ENCODE measurements around the gene PNKD.
A peak's percentile ranks its signal among the peaks of the same experiment; 100 is the strongest.
"Not testable (repeated sequence)": the region's sequence is repeated elsewhere in the genome, so short reads cannot be mapped to it uniquely, and the experiment has no call there.

Gene PNKD

DNA sequence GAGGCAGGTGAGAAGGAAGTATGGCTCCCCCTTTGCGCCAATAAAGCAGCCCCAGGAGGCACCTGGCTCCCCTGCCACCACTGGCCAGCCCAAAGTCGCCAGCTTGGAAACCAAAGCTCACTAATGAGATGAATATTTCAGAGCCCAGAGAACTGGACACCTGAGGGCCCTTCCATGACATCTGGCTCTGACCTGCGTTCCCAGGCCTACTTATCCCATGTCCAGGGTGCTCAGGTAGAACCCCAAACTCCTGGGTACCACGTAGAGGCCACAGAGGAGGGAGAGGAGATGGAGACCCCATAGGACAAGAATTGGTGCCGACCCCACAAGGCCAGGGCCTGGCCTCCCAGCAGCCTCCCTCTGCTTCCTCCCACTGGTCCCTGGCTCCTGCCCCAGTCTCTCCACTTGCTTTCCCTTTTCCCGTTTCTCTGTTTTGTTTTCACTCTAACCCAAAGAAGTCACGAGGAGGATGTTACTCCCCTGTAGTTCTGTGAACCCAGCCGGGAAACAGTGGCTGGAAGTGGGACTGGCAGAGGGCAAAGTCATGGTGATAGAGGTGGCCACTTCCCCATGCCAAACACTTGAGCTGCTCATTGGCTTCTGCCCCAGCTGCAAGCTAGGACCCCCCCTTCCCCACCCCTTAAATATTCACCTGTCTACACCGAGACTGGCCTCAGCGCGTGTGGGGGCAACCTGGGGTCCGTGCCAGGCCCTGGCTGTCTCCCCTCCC is 21.2 kb downstream of the PNKD start:
- FAIRE-seq, result no peak
- DNase-seq (ENCODE audit: low spot score), result no peak

DNA sequence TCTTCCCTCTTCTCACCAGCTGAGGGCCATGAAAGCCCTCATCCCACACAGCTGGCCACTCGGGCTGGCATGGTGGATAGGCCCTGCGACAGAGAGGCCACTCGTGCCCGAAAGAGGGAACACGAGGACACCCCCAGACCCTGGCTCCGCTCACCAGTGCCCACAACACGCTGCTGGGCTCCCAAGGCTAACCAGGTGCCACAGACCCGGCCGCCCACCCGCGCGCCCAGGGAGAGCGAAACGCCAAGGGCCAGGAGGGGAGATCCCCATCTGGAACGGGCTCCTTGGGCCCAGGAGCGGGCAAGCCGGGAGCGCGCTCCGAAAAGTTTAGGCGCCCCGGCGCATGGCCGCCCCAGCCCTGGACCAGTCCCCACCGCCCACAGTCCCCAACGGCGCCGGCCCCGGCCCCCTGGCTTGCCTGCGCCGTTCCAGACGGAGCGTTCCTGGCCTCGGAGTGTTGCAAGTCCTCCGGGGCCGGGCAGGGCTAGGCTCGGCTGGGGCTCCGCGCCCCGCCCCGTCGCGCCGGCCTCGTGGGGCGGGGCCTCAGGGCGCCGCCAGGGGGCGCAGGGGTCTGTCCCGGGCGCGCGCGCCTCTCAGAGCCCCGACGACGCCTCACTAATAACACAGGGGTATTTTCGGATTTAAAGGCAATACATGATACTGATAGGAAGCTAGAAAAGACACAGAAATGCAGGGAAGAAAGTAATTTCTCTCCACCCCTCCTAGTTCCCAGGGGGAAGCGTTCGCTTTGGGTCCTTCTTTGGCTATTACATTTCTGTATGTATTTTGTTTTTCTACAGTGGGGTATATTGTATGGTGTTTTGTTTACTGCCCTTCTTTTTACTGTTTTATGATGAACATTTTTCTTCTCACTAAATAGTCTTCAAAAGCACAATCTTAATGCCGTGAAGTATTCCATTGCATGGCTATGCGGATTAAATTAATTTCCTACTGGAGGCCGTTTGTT is 22.0 kb downstream of the PNKD start, which contains the start of gene TMBIM1:
TSS of gene TMBIM1 (minus strand) at position 456 of the 967 bp plus-strand sequence. CDS start 10,362 bp downstream, outside the sequence.
- DNase-seq (ENCODE audit: low spot score) (peak; percentile 38), FAIRE-seq (no peak)

- DNase-seq (ENCODE audit: low spot score) (no peak), FAIRE-seq (no peak)
Measured at GRCh38 chr2:218293715-218294429, 23.6 kb downstream of the PNKD start.

GRCh38 chr2:218294430-218295022 is 24.2 kb downstream of the PNKD start:
- no peak for DNase-seq (ENCODE audit: low spot score)
- no peak for FAIRE-seq

DNA sequence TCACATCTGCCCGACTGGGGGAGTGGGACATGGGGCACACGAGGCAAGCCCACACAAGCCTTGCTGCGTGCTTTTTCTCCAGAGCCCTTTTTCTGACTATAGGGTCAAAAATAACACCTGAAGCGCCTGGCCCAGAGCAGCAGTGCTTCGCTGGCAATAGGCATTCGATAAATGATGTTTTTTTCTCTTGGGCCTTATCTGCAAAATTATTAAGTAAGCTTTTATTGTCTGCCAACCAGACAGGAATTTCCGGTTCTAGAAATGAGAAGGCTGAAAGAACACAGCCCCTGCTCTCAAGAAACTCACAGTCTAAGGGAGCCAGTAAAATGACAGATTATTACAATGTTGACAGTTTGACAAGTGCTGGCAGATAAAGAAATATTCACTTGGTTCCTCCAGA is 24.7 kb downstream of the PNKD start:
- DNase-seq (ENCODE audit: low spot score), result no peak
- no peak for FAIRE-seq

DNA sequence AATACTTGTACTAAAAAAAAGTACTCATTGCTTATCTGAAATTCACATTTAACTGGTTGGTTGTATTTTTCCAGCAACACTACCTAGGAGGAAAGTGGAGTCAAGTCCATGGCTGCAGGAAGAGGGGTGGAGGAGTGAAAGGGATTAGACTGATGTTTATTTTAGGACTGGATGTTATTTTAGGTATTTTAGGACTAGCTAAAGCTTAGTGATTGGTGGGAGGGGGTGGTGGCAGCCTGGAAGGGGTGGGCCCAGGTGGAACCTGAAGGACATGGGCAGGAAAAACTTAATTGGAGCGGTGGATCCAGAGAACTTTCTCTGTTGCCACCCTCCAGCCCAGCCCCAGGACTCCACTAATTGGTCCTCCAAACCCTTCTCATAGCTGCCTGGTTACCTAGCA is 25.9 kb downstream of the PNKD start:
- no peak for FAIRE-seq

GRCh38 chr2:218296847-218297246 is 26.5 kb downstream of the PNKD start:
- DNase-seq (ENCODE audit: low spot score) (no peak), FAIRE-seq (no peak)

More for the DNA sequence above, 25.9 kb downstream of the PNKD start:
- no peak for DNase-seq (ENCODE audit: low spot score)

DNA sequence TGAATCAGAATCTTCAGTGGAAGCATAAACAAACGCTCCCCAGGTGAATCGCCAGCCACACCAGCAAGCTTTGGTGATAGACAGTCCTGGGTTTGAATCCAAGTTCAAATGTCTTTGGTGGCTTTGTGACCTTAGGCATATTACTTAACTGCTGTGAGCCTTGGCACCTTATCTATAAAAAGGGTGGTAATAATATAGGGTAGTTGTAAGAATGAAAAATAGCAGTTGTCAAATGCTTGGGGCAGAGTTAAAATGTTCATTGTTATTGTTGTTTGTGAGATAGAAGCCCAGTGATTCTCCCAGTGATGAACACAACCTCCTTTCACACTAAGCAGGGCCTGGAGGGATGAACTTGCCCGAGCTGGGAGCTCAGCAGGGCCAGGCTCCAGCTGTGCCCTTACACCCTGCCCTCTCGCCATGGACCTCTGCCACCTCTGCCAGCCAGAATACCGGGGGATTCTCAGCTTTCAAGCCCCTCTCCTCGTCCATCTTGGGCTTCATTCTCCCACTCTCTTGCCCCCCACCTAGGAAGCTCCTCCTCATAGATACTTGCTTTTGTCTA is 28.1 kb downstream of the PNKD start:
- DNase-seq (ENCODE audit: low spot score), result no peak
- no peak for FAIRE-seq

- DNase-seq (ENCODE audit: low spot score) (no peak), FAIRE-seq (no peak)
Measured at GRCh38 chr2:218300141-218300540, 29.8 kb downstream of the PNKD start.

DNA sequence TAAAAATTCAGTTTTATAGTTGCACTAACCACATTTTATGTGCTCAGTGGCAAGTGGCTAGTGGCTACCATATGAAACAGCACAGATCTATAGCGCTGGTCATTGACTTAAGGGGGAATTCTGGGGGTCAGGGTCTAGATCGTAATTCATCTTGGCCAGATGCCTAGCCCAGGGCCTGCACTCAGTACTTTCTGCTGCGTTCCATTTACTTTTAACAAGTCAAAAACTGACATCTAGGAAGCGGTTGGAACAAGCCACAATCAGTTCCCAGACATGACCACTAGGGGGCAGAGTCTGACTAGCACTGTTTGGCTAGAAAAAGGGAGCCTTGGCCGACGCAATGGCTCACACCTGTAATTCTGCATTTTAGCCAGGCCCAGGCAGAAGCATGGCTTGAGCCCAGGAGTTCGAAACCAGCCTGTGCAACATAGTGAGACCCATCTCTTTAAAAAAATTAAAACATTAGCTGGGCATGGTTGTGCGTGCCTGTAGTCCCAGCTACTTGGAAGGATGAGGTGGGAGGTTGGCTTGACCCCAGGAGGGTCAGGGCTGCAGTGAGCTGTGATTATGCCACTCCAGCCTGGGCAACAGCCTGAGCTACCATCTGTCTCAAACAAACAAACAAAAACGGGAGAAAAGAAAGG is 31.0 kb downstream of the PNKD start:
- DNase-seq (ENCODE audit: low spot score) (peak; percentile 71), FAIRE-seq (peak; percentile 67)

GRCh38 chr2:218305383-218305782 is 35.1 kb downstream of the PNKD start:
- FAIRE-seq (no peak), DNase-seq (ENCODE audit: low spot score) (no peak)

- FAIRE-seq, result no peak
- DNase-seq (ENCODE audit: low spot score), result no peak
Measured at GRCh38 chr2:218306184-218306920, 36.0 kb downstream of the PNKD start.

GRCh38 chr2:218307415-218308090 is 37.2 kb downstream of the PNKD start:
- no peak for FAIRE-seq
- DNase-seq (ENCODE audit: low spot score), result no peak

- DNase-seq (ENCODE audit: low spot score), result no peak
- FAIRE-seq, result no peak
Measured at GRCh38 chr2:218310853-218311540, 40.7 kb downstream of the PNKD start.

DNA sequence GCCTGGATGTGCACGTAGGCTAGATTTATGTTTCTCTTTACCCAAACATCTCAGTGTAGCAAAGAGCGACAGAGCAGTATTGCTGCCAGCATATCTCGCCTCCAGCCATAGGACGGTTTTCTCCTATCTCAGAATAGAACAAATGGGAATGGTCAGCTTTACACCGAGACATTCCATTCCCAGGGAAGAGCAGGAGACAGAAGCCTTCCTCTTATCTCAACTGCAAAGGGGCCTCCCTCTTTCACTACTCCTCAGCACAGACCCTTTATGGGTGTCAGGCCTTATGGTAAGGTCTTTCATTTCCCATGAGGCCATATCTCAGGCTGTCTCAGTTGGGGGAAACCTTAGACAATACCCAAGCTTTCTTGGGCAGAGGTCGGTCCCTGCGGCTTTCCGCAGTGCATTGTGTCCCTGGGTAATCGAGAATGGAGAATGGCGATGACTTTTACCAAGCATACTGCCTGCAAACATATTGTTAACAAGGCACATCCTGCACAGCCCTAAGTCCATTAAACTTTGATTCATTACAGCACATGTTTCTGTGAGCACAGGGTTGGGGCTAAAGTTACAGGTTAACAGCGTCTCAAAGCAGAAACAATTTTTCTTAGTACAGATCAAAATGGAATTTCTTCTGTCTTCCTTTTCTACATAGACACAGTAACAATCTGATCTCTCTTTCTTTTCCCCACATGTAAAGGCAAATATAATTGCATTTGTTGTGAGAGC is 41.4 kb downstream of the PNKD start:
- not testable (repeated sequence) for FAIRE-seq; DNase-seq (ENCODE audit: low spot score)

DNA sequence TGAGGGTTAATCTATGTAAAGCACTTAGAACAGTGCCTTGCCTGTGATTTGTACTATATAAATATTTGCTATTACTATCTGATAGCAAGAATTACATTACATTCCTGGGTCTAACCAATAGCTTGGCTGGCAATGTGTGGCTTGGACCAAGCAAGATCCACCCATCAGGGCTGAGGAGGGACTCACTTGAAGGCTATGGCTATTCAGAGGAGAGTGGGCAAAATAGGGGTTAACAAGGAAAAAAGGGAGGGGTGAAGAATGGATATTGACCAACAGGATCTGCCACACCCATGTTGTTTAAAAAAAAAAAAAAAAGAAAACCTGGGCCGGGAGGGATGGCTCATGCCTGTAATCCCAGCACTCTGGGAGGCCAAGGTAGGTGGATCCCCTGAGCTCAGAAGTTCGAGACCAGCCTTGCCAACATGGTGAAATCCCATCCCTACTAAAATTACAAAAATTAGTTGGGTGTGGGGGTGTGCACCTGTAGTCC is 42.0 kb downstream of the PNKD start:
- FAIRE-seq, result no peak
- DNase-seq (ENCODE audit: low spot score), result no peak

GRCh38 chr2:218313356-218313755 is 43.0 kb downstream of the PNKD start:
- FAIRE-seq (no peak), DNase-seq (ENCODE audit: low spot score) (no peak)

DNA sequence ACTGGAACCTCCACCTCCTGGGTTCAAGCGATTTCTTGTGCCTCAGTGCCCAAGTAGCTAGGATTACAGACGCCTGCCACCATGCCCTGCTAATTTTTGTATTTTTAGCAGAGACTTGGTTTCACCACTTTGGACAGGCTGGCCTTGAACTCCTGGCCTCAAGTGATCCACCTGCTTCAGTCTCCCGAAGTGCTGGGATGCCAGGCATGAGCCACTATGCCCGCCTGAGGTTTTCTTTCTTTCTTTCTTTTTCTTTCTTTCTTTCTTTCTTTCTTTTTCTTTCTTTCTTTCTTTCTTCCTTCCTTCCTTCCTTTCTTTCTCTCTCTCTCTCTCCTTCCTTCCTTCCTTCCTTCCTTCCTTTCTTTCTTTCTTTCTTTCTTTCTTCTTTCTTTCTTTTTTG is 44.4 kb downstream of the PNKD start:
- not testable (repeated sequence) for DNase-seq (ENCODE audit: low spot score); FAIRE-seq
